ES-I3 (cell line): ENCODE data around the gene SLC29A1.

ENCODE experiments used
- H3K36me3 ChIP-seq: 2 replicates; pipeline ENCODE4 v1.6.1; 2013; ENCODE audit warnings: mild to moderate bottlenecking, low read length, control low read depth, moderate library complexity; ENCODE audit not compliant: insufficient read depth
- H3K4me1 ChIP-seq: 2 replicates; pipeline ENCODE4 v1.6.1; 2013; ENCODE audit warnings: mild to moderate bottlenecking, control low read depth, low read length; ENCODE audit not compliant: insufficient read depth
- H3K9ac ChIP-seq: 2 replicates; pipeline ENCODE4 v1.6.1; 2013; ENCODE audit warnings: low read depth, mild to moderate bottlenecking, low read length, moderate library complexity
- H3K9me3 ChIP-seq: 2 replicates; pipeline ENCODE4 v1.6.1; 2013; ENCODE audit warnings: mild to moderate bottlenecking, low read length, moderate library complexity; ENCODE audit not compliant: control insufficient read depth, insufficient read depth

SLC29A1 gene

DNA sequence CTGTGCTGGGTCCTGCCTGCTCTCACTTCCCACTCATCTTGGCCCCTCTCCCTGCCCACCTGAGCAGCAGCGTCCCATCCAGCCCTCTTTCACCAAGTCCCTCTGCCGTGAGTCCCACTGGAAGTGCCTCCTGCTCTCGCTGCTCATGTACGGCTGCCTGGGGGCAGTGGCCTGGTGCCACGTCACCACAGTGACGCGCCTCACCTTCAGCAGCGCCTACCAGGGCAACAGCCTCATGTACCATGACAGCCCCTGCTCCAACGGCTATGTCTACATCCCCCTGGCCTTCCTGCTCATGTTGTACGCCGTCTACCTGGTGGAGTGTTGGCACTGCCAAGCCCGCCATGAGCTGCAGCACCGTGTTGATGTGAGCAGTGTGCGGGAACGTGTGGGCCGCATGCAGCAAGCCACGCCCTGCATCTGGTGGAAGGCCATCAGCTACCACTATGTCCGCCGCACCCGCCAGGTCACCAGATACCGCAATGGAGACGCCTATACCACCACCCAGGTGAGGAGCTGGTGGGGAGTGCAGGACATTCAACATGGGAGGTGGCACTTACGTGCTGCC is 49.7 kb downstream of the SLC29A1 start:
- Histone ChIP-seq H3K9me3 (no peaks in the 10 kb centered on the region), H3K36me3 (no peaks in the 10 kb centered on the region), H3K4me1 (peaks cover 13% of the 10 kb centered on the region; the same call in 1 of the 2 replicates), H3K9ac (no peak overlapping the region)

- H3K9ac ChIP-seq = no peak overlapping the region
- peaks cover 11% of the 10 kb centered on the region; the same call in 1 of the 2 replicates for H3K4me1 ChIP-seq
- no peaks in the 10 kb centered on the region for H3K9me3 ChIP-seq
- H3K36me3 ChIP-seq = no peaks in the 10 kb centered on the region
These were observed 50.2 kb downstream of the SLC29A1 start for GRCh38 chr6:44273617-44274016.

DNA sequence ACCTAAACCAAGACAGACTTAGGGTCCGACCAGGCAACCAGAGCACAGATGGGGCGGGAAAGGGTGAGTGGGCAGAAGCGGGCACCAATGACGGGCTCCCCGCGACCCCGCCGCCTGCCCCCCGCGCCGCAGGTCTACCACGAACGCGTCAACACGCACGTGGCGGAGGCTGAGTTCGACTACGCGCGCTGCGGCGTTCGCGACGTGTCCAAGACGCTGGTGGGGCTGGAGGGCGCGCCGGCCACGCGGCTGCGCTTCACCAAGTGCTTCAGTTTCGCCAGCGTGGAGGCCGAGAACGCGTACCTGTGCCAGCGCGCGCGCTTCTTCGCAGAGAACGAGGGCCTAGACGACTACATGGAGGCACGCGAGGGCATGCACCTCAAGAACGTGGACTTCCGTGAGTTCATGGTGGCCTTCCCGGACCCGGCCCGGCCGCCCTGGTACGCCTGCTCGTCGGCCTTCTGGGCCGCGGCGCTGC is 51.9 kb downstream of the SLC29A1 start:
- Histone ChIP-seq H3K36me3 (no peaks in the 10 kb centered on the region), H3K9me3 (no peaks in the 10 kb centered on the region), H3K4me1 (peaks cover 9% of the 10 kb centered on the region; the same call in 1 of the 2 replicates), H3K9ac (peak overlapping the region; percentile 31; the same call in 1 of the 2 replicates)

DNA sequence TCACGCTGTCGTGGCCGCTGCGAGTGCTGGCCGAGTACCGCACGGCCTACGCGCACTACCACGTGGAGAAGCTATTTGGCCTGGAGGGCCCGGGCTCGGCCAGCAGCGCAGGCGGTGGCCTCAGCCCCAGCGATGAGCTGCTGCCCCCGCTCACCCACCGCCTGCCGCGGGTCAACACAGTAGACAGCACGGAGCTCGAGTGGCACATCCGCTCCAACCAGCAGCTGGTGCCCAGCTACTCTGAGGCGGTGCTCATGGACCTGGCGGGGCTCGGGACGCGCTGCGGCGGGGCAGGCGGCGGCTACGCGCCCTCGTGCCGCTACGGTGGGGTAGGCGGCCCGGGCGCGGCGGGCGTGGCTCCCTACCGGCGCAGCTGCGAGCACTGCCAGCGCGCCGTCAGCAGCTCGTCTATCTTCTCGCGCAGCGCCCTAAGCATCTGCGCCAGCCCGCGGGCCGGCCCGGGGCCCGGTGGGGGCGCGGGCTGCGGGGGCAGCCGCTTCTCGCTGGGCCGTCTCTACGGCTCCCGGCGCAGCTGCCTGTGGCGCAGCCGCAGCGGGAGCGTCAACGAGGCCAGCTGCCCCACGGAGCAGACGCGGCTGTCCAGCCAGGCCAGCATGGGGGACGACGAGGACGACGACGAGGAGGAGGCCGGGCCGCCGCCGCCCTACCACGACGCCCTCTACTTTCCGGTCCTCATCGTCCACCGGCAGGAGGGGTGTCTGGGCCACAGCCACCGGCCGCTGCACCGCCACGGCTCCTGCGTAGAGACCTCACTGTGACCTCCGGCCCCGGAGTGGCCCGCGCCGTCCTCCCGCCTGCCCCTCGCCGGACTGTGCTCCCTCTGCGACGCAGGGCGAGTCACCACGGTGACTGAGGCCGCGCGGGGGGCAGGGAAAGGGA is 52.6 kb downstream of the SLC29A1 start:
- Histone ChIP-seq H3K36me3 (no peaks in the 10 kb centered on the region), H3K9me3 (no peaks in the 10 kb centered on the region), H3K4me1 (peaks cover 9% of the 10 kb centered on the region; the same call in 1 of the 2 replicates), H3K9ac (peak overlapping the region; percentile 31; the same call in 1 of the 2 replicates)

GRCh38 chr6:44276667-44277640 is 53.6 kb downstream of the SLC29A1 start:
- Histone ChIP-seq H3K4me1 (no peaks in the 10 kb centered on the region; the same call in 1 of the 2 replicates), H3K9ac (no peak overlapping the region; the same call in 1 of the 2 replicates), H3K9me3 (no peaks in the 10 kb centered on the region), H3K36me3 (no peaks in the 10 kb centered on the region)

- Histone ChIP-seq H3K36me3 (no peaks in the 10 kb centered on the region), H3K4me1 (no peaks in the 10 kb centered on the region; the same call in 1 of the 2 replicates), H3K9me3 (no peaks in the 10 kb centered on the region), H3K9ac (no peak overlapping the region)
These were observed 54.4 kb downstream of the SLC29A1 start for GRCh38 chr6:44277763-44278162.

GRCh38 chr6:44278315-44278714 is 54.9 kb downstream of the SLC29A1 start:
- Histone ChIP-seq H3K4me1 (no peaks in the 10 kb centered on the region; the same call in 1 of the 2 replicates), H3K36me3 (no peaks in the 10 kb centered on the region), H3K9ac (no peak overlapping the region), H3K9me3 (no peaks in the 10 kb centered on the region)

- Histone ChIP-seq H3K9me3 (no peaks in the 10 kb centered on the region), H3K9ac (no peak overlapping the region), H3K4me1 (no peaks in the 10 kb centered on the region; the same call in 1 of the 2 replicates), H3K36me3 (no peaks in the 10 kb centered on the region)
These were observed 55.6 kb downstream of the SLC29A1 start for GRCh38 chr6:44278774-44279697.
